Measurements from ENCODE around the gene HIGD1B. TPM values are rescaled to one million over a fixed set of nuclear protein-coding genes. Genes with fewer than 3 reads are reported as not detected.

Gene HIGD1B
- total RNA-seq, 2 experiments from 2014 or later: not detected

DNA sequence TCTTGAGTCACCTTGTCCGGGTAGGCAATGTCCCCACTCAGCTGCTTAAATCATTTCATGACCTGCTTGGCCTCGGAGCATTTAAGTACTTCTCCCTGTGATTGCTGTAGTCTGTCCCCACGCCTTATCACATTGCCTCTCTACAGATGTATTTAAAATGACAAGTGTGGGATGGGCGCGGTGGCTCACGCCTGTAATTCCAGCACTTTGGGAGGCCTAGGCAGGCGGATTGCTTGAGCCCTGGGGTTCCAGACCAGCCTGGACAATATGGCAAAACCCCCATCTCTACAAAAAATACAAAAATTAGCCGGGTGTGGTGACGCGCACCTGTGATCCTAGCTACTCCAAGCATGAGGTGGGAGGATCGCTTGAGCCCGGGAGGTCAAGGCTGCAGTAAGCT, 16.3 kb upstream of the HIGD1B start:
- Histone ChIP-seq H3K9me2 (ENCODE audit: insufficient read depth, low read length) (no peaks in the 10 kb centered on the region), H3K4me3 (ENCODE audit: low read depth, low read length, poor library complexity, severe bottlenecking) (no peak overlapping the region), H3K9me3 (ENCODE audit: low read length) (no peaks in the 10 kb centered on the region), H4K20me1 (ENCODE audit: insufficient read depth, low read length) (peaks cover 12% of the 10 kb centered on the region), H3K79me2 (ENCODE audit: insufficient read depth, low read depth, low read length) (peaks cover 29% of the 10 kb centered on the region), H2AFZ (ENCODE audit: low read length) (peak overlapping the region; percentile 98; the same call in 1 of the 2 replicates), H3K36me3 (ENCODE audit: insufficient read depth, low read length) (no peaks in the 10 kb centered on the region), H3K4me1 (ENCODE audit: insufficient read depth, low read length, poor library complexity, severe bottlenecking) (peaks cover 25% of the 10 kb centered on the region), H3K27ac (ENCODE audit: low read depth, low read length, poor library complexity, severe bottlenecking) (no peak overlapping the region), H3K4me2 (ENCODE audit: low read length) (no peak overlapping the region)
- CTCF ChIA-PET (ENCODE audit: unreplicated experiment): no interaction called here
- TF ChIP-seq, protein P1, sequence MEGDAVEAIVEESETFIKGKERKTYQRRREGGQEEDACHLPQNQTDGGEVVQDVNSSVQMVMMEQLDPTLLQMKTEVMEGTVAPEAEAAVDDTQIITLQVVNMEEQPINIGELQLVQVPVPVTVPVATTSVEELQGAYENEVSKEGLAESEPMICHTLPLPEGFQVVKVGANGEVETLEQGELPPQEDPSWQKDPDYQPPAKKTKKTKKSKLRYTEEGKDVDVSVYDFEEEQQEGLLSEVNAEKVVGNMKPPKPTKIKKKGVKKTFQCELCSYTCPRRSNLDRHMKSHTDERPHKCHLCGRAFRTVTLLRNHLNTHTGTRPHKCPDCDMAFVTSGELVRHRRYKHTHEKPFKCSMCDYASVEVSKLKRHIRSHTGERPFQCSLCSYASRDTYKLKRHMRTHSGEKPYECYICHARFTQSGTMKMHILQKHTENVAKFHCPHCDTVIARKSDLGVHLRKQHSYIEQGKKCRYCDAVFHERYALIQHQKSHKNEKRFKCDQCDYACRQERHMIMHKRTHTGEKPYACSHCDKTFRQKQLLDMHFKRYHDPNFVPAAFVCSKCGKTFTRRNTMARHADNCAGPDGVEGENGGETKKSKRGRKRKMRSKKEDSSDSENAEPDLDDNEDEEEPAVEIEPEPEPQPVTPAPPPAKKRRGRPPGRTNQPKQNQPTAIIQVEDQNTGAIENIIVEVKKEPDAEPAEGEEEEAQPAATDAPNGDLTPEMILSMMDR (conservative IDR thresholded peaks at IDR 0.05; ENCODE audit: low read length): no peak
- no peak for TF ChIP-seq EZH2phosphoT487 (IDR thresholded peaks at IDR 0.05; ENCODE audit: borderline replicate concordance, low read depth, low read length)
- POLR2A ChIA-PET: no interaction called here
- intact Hi-C loops (cut with micrococcal nuclease; ENCODE audit: unreplicated experiment): no loop called here
- BruUV-seq (replicated peaks): no TSS peak
- DNase-seq (ENCODE audit: low spot score): no peak

DNA sequence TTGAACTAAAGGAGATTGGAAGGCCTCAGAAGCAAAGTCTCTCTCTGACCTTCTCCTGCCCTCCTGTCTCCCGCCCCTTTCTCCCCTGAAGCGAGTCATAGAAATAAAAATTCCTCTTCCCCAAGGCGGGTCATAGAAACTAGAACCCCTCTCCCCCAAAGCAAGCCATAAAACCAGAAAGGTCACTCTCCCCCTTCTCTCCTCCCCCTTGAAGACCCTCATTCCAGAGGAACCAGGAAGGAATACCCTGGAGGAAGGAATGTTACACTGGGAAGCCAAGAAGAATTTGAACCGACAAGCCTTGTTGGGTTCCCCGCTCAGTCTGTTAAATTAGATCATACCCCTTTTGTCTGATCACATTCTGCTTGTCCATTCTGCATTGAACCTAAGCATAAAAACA, 14.9 kb upstream of the HIGD1B start:
- POLR2A ChIA-PET: no interaction called here
- TF ChIP-seq EZH2phosphoT487 (IDR thresholded peaks at IDR 0.05; ENCODE audit: borderline replicate concordance, low read depth, low read length): no peak
- TF ChIP-seq, protein P1 (conservative IDR thresholded peaks at IDR 0.05; ENCODE audit: low read length): no peak
- intact Hi-C loops (cut with micrococcal nuclease; ENCODE audit: unreplicated experiment): no loop called here
- DNase-seq (ENCODE audit: low spot score): no peak
- Histone ChIP-seq H3K4me3 (ENCODE audit: low read depth, low read length, poor library complexity, severe bottlenecking) (no peak overlapping the region), H3K4me2 (ENCODE audit: low read length) (no peak overlapping the region), H3K9me2 (ENCODE audit: insufficient read depth, low read length) (no peaks in the 10 kb centered on the region), H4K20me1 (ENCODE audit: insufficient read depth, low read length) (peaks cover 7% of the 10 kb centered on the region; the same call in 1 of the 2 replicates), H3K36me3 (ENCODE audit: insufficient read depth, low read length) (no peaks in the 10 kb centered on the region), H3K4me1 (ENCODE audit: insufficient read depth, low read length, poor library complexity, severe bottlenecking) (peaks cover 18% of the 10 kb centered on the region), H3K79me2 (ENCODE audit: insufficient read depth, low read depth, low read length) (peaks cover 14% of the 10 kb centered on the region), H3K9me3 (ENCODE audit: low read length) (no peaks in the 10 kb centered on the region), H2AFZ (ENCODE audit: low read length) (no peak overlapping the region), H3K27ac (ENCODE audit: low read depth, low read length, poor library complexity, severe bottlenecking) (no peak overlapping the region)
- CTCF ChIA-PET (ENCODE audit: unreplicated experiment): no interaction called here
- BruUV-seq (replicated peaks): no TSS peak

GRCh38 chr17:44837196-44837595, 10.5 kb upstream of the HIGD1B start:
- Histone ChIP-seq H3K27ac (ENCODE audit: low read depth, low read length, poor library complexity, severe bottlenecking) (no peak overlapping the region), H3K4me1 (ENCODE audit: insufficient read depth, low read length, poor library complexity, severe bottlenecking) (no peaks in the 10 kb centered on the region), H2AFZ (ENCODE audit: low read length) (no peak overlapping the region), H3K4me3 (ENCODE audit: low read depth, low read length, poor library complexity, severe bottlenecking) (no peak overlapping the region), H3K9me2 (ENCODE audit: insufficient read depth, low read length) (no peaks in the 10 kb centered on the region), H3K79me2 (ENCODE audit: insufficient read depth, low read depth, low read length) (no peaks in the 10 kb centered on the region), H3K9me3 (ENCODE audit: low read length) (no peaks in the 10 kb centered on the region), H3K36me3 (ENCODE audit: insufficient read depth, low read length) (no peaks in the 10 kb centered on the region), H3K4me2 (ENCODE audit: low read length) (no peak overlapping the region), H4K20me1 (ENCODE audit: insufficient read depth, low read length) (no peaks in the 10 kb centered on the region)
- no peak for DNase-seq (ENCODE audit: low spot score)
- intact Hi-C loops (cut with micrococcal nuclease; ENCODE audit: unreplicated experiment): no loop called here
- ChIA-PET CTCF (ENCODE audit: unreplicated experiment) (interaction anchor here (0.7 kb wide), 1 partner anchor 172 kb away, joined by 7 read pairs; no protein-coding TSS in a partner anchor), POLR2A (interaction anchor here (0.6 kb wide), 2 partner anchors 8 to 148 kb away, joined by 3 to 4 read pairs; no protein-coding TSS in a partner anchor)
- TF ChIP-seq, protein P1 (conservative IDR thresholded peaks at IDR 0.05; ENCODE audit: low read length): no peak
- TF ChIP-seq EZH2phosphoT487 (IDR thresholded peaks at IDR 0.05; ENCODE audit: borderline replicate concordance, low read depth, low read length): no peak
- no TSS peak for BruUV-seq (replicated peaks)

Measured in OCI-LY7 (cell line).